Neural progenitor cell (in vitro differentiated cells): ENCODE data around the gene MAP3K13.

Experiments
- EZH2 ChIP-seq: fragments of 200-600 bp; sonication (generic); IDR thresholded peaks from 2 replicates; pipeline ENCODE4 v1.6.1; 2017; ENCODE audit warnings: antibody characterized with exemption, mild to moderate bottlenecking, moderate library complexity
- TF ChIP-seq, protein P1 (sequence below): fragments of 200-600 bp; sonication (generic); IDR thresholded peaks from 2 replicates; pipeline ENCODE4 v1.5.1; 2017; ENCODE audit warnings: antibody characterized with exemption, mild to moderate bottlenecking

DNA sequence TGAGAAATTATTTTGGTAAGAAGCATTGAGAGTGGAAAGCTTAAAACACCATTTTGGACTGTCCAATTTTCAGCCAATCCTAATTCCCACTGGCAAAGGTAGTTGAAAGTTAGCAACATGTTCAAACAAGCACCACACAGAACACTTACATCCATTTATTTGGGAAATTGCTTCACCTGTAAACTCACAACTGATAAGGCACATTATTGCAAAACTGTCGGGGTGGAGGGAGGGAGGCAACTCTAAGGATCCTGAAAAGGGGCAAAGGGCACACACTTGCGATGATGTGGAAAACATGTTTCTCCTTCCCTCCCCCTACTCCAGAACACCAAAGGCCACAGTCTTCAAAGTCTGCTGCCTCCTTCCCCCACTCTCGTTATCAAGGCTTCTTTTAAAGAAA, 126.5 kb downstream of the MAP3K13 start:
- TF ChIP-seq, protein P1, sequence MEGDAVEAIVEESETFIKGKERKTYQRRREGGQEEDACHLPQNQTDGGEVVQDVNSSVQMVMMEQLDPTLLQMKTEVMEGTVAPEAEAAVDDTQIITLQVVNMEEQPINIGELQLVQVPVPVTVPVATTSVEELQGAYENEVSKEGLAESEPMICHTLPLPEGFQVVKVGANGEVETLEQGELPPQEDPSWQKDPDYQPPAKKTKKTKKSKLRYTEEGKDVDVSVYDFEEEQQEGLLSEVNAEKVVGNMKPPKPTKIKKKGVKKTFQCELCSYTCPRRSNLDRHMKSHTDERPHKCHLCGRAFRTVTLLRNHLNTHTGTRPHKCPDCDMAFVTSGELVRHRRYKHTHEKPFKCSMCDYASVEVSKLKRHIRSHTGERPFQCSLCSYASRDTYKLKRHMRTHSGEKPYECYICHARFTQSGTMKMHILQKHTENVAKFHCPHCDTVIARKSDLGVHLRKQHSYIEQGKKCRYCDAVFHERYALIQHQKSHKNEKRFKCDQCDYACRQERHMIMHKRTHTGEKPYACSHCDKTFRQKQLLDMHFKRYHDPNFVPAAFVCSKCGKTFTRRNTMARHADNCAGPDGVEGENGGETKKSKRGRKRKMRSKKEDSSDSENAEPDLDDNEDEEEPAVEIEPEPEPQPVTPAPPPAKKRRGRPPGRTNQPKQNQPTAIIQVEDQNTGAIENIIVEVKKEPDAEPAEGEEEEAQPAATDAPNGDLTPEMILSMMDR: no peak
- TF ChIP-seq EZH2: no peak
